ENCODE measurements around the gene STIM2. TPM values are rescaled to one million over a fixed set of nuclear protein-coding genes. Genes with fewer than 3 reads are reported as not detected.

Gene STIM2
- total RNA-seq, 2 donors from 2014 or later, result 70.1 to 73.4 TPM

GRCh38 chr4:26999689-27000088 lies 139.0 kb downstream of the STIM2 start:
- H3K27ac Mint-ChIP-seq, result peak overlapping the region; percentile 37
- DNase-seq (no peak), ATAC-seq (no peak)
- peaks cover 2% of the 10 kb centered on the region for H3K36me3 Mint-ChIP-seq (ENCODE audit: low read depth)
- peaks cover 32% of the 10 kb centered on the region for H3K4me1 Mint-ChIP-seq
- no peaks in the 10 kb centered on the region for H3K9me3 ChIP-seq (ENCODE audit: control insufficient read depth, low read length, poor library complexity, severe bottlenecking)
- H3K27me3 Mint-ChIP-seq, result no peaks in the 10 kb centered on the region
- H3K4me3 Mint-ChIP-seq, result no peak overlapping the region

GRCh38 chr4:27000122-27000521 lies 139.5 kb downstream of the STIM2 start:
- peaks cover 29% of the 10 kb centered on the region for H3K4me1 Mint-ChIP-seq
- DNase-seq (no peak), ATAC-seq (no peak)
- no peak overlapping the region for H3K4me3 Mint-ChIP-seq
- no peaks in the 10 kb centered on the region for H3K9me3 ChIP-seq (ENCODE audit: control insufficient read depth, low read length, poor library complexity, severe bottlenecking)
- H3K27me3 Mint-ChIP-seq, result no peaks in the 10 kb centered on the region
- H3K36me3 Mint-ChIP-seq (ENCODE audit: low read depth), result peaks cover 2% of the 10 kb centered on the region
- H3K27ac Mint-ChIP-seq, result peak overlapping the region; percentile 37

GRCh38 chr4:27000820-27001219 lies 140.2 kb downstream of the STIM2 start:
- Mint-ChIP-seq H3K36me3 (ENCODE audit: low read depth) (no peaks in the 10 kb centered on the region), H3K27ac (peak overlapping the region; percentile 37), H3K4me3 (no peak overlapping the region), H3K4me1 (peaks cover 27% of the 10 kb centered on the region), H3K27me3 (no peaks in the 10 kb centered on the region)
- peak; percentile 83 for ATAC-seq
- H3K9me3 ChIP-seq (ENCODE audit: control insufficient read depth, low read length, poor library complexity, severe bottlenecking), result no peaks in the 10 kb centered on the region
- no peak for DNase-seq

- H3K4me3 Mint-ChIP-seq, result peak overlapping the region; percentile 31
- H3K27ac Mint-ChIP-seq, result no peak overlapping the region
- H3K9me3 ChIP-seq (ENCODE audit: control insufficient read depth, low read length, poor library complexity, severe bottlenecking), result no peaks in the 10 kb centered on the region
Observed at GRCh38 chr4:27001398-27002164, 140.9 kb downstream of the STIM2 start.

GRCh38 chr4:27003642-27004113 lies 143.0 kb downstream of the STIM2 start:
- DNase-seq, result no peak
- no peaks in the 10 kb centered on the region for H3K27me3 Mint-ChIP-seq
- peaks cover 22% of the 10 kb centered on the region for H3K4me1 Mint-ChIP-seq
- H3K4me3 Mint-ChIP-seq, result peak overlapping the region; percentile 58
- peak; percentile 56 for ATAC-seq
- H3K9me3 ChIP-seq (ENCODE audit: control insufficient read depth, low read length, poor library complexity, severe bottlenecking), result no peaks in the 10 kb centered on the region
- H3K36me3 Mint-ChIP-seq (ENCODE audit: low read depth), result no peaks in the 10 kb centered on the region
- peak overlapping the region; percentile 84 for H3K27ac Mint-ChIP-seq

More at GRCh38 chr4:27001398-27002164, 140.9 kb downstream of the STIM2 start:
- peaks cover 27% of the 10 kb centered on the region for H3K4me1 Mint-ChIP-seq
- H3K36me3 Mint-ChIP-seq (ENCODE audit: low read depth), result no peaks in the 10 kb centered on the region
- ATAC-seq (peak; percentile 29), DNase-seq (no peak)
- no peaks in the 10 kb centered on the region for H3K27me3 Mint-ChIP-seq

- no peak for ATAC-seq
- no peak overlapping the region for H3K27ac Mint-ChIP-seq
- H3K9me3 ChIP-seq (ENCODE audit: control insufficient read depth, low read length, poor library complexity, severe bottlenecking), result no peaks in the 10 kb centered on the region
- H3K4me1 Mint-ChIP-seq, result peaks cover 29% of the 10 kb centered on the region
- H3K4me3 Mint-ChIP-seq, result no peak overlapping the region
- H3K36me3 Mint-ChIP-seq (ENCODE audit: low read depth), result no peaks in the 10 kb centered on the region
- H3K27me3 Mint-ChIP-seq, result no peaks in the 10 kb centered on the region
- no peak for DNase-seq
Observed at GRCh38 chr4:27005501-27005900, 144.9 kb downstream of the STIM2 start.

- ATAC-seq (no peak), DNase-seq (no peak)
- peak overlapping the region; percentile 80 for H3K27ac Mint-ChIP-seq
- peaks cover 30% of the 10 kb centered on the region for H3K4me1 Mint-ChIP-seq
- H3K4me3 Mint-ChIP-seq, result no peak overlapping the region
- no peaks in the 10 kb centered on the region for H3K36me3 Mint-ChIP-seq (ENCODE audit: low read depth)
- no peaks in the 10 kb centered on the region for H3K27me3 Mint-ChIP-seq
- no peaks in the 10 kb centered on the region for H3K9me3 ChIP-seq (ENCODE audit: control insufficient read depth, low read length, poor library complexity, severe bottlenecking)
Observed at GRCh38 chr4:27005905-27006590, 145.4 kb downstream of the STIM2 start.

- DNase-seq (no peak), ATAC-seq (no peak)
- Mint-ChIP-seq H3K27me3 (no peaks in the 10 kb centered on the region), H3K36me3 (ENCODE audit: low read depth) (no peaks in the 10 kb centered on the region), H3K27ac (peak overlapping the region; percentile 80), H3K4me1 (peaks cover 29% of the 10 kb centered on the region), H3K4me3 (no peak overlapping the region)
- no peaks in the 10 kb centered on the region for H3K9me3 ChIP-seq (ENCODE audit: control insufficient read depth, low read length, poor library complexity, severe bottlenecking)
Observed at GRCh38 chr4:27006646-27007045, 146.0 kb downstream of the STIM2 start.

- H3K36me3 Mint-ChIP-seq (ENCODE audit: low read depth), result no peaks in the 10 kb centered on the region
- peak overlapping the region; percentile 80 for H3K27ac Mint-ChIP-seq
- DNase-seq (no peak), ATAC-seq (no peak)
- no peak overlapping the region for H3K4me3 Mint-ChIP-seq
- no peaks in the 10 kb centered on the region for H3K27me3 Mint-ChIP-seq
- H3K9me3 ChIP-seq (ENCODE audit: control insufficient read depth, low read length, poor library complexity, severe bottlenecking), result no peaks in the 10 kb centered on the region
- peaks cover 26% of the 10 kb centered on the region for H3K4me1 Mint-ChIP-seq
Observed at GRCh38 chr4:27007507-27007906, 146.9 kb downstream of the STIM2 start.

- H3K27me3 Mint-ChIP-seq, result no peaks in the 10 kb centered on the region
- H3K27ac Mint-ChIP-seq, result no peak overlapping the region
- ATAC-seq (no peak), DNase-seq (no peak)
- H3K4me1 Mint-ChIP-seq, result peaks cover 20% of the 10 kb centered on the region
- no peaks in the 10 kb centered on the region for H3K9me3 ChIP-seq (ENCODE audit: control insufficient read depth, low read length, poor library complexity, severe bottlenecking)
- H3K4me3 Mint-ChIP-seq, result no peak overlapping the region
- H3K36me3 Mint-ChIP-seq (ENCODE audit: low read depth), result no peaks in the 10 kb centered on the region
Observed at GRCh38 chr4:27008679-27009078, 148.0 kb downstream of the STIM2 start.

- no peak for ATAC-seq
- Mint-ChIP-seq H3K27ac (peak overlapping the region; percentile 75), H3K36me3 (ENCODE audit: low read depth) (no peaks in the 10 kb centered on the region)
Observed at GRCh38 chr4:27009539-27009938, 148.9 kb downstream of the STIM2 start.

GRCh38 chr4:27010334-27010940 lies 149.8 kb downstream of the STIM2 start:
- Mint-ChIP-seq H3K4me3 (no peak overlapping the region), H3K27me3 (no peaks in the 10 kb centered on the region), H3K27ac (peak overlapping the region; percentile 75), H3K4me1 (peaks cover 14% of the 10 kb centered on the region), H3K36me3 (ENCODE audit: low read depth) (peaks cover 2% of the 10 kb centered on the region)
- DNase-seq (peak; percentile 29 to 49 (median 29)), ATAC-seq (peak; percentile 84)
- H3K9me3 ChIP-seq (ENCODE audit: control insufficient read depth, low read length, poor library complexity, severe bottlenecking), result no peaks in the 10 kb centered on the region

More at GRCh38 chr4:27009539-27009938, 148.9 kb downstream of the STIM2 start:
- DNase-seq, result no peak
- Mint-ChIP-seq H3K27me3 (no peaks in the 10 kb centered on the region), H3K4me3 (no peak overlapping the region), H3K4me1 (peaks cover 11% of the 10 kb centered on the region)
- H3K9me3 ChIP-seq (ENCODE audit: control insufficient read depth, low read length, poor library complexity, severe bottlenecking), result no peaks in the 10 kb centered on the region

- ATAC-seq, result no peak
- no peak overlapping the region for H3K4me3 Mint-ChIP-seq
- no peaks in the 10 kb centered on the region for H3K27me3 Mint-ChIP-seq
- H3K4me1 Mint-ChIP-seq, result peaks cover 13% of the 10 kb centered on the region
- no peak for DNase-seq
- peaks cover 2% of the 10 kb centered on the region for H3K36me3 Mint-ChIP-seq (ENCODE audit: low read depth)
- H3K27ac Mint-ChIP-seq, result peak overlapping the region; percentile 45
- no peaks in the 10 kb centered on the region for H3K9me3 ChIP-seq (ENCODE audit: control insufficient read depth, low read length, poor library complexity, severe bottlenecking)
Observed at GRCh38 chr4:27011401-27011800, 150.8 kb downstream of the STIM2 start.
